HFFc6 (cell line): ENCODE measurements around the gene ACP3. TPM values are rescaled to one million over a fixed set of nuclear protein-coding genes. Genes with fewer than 3 reads are reported as not detected.

Experiments
- DNase-seq: peaks from one replicate; pipeline ENCODE4 v3.0.0-alpha.2; 2018
- H3K27ac Mint-ChIP-seq: 2 replicates; pipeline ENCODE4 v1.8.0; 2020; ENCODE audit warnings: mild to moderate bottlenecking, mixed read lengths
- H3K27me3 Mint-ChIP-seq: 2 replicates; pipeline ENCODE4 v1.8.0; 2021; ENCODE audit warnings: mild to moderate bottlenecking, moderate library complexity, mixed read lengths; ENCODE audit not compliant: insufficient read depth
- H3K36me3 Mint-ChIP-seq: 2 replicates; pipeline ENCODE4 v1.8.0; 2021; ENCODE audit warnings: low read depth, mixed read lengths
- H3K4me1 Mint-ChIP-seq: 2 replicates; pipeline ENCODE4 v1.8.0; 2020; ENCODE audit warnings: low read depth, mixed read lengths
- H3K4me3 Mint-ChIP-seq: 2 replicates; pipeline ENCODE4 v1.8.0; 2020; ENCODE audit warnings: mild to moderate bottlenecking, moderate library complexity, mixed read lengths
- H3K9me3 Mint-ChIP-seq: 2 replicates; pipeline ENCODE4 v1.8.0; 2020; ENCODE audit warnings: mild to moderate bottlenecking, mixed read lengths
- CTCF ChIP-seq: fragments of 200-600 bp; sonication (generic); IDR thresholded peaks from 2 replicates; pipeline ENCODE4 v1.5.0; 2021; ENCODE audit warnings: antibody characterized with exemption, mild to moderate bottlenecking
- total RNA-seq, 6 experiments: library from RNA; stranded (reverse); fragmentation: NEBNext Ultra II Directional; extraction: Animal tissue kit (Norgen Biotek cat#: 25700); gene quantifications; 2 replicates in 1 of 6; 3 replicates in 5 of 6; pipeline ENCODE4 v1.2.3, GENCODE V29; 2021

ACP3 gene
- total RNA-seq, 6 experiments from 2014 or later: not detected

- H3K27ac Mint-ChIP-seq: no peak overlapping the region
- H3K9me3 Mint-ChIP-seq: peaks cover 5% of the 10 kb centered on the region
- no peak for TF ChIP-seq CTCF
- DNase-seq: no peak
- no peaks in the 10 kb centered on the region; the same call in 1 of the 2 replicates for H3K4me1 Mint-ChIP-seq
- no peaks in the 10 kb centered on the region for H3K36me3 Mint-ChIP-seq
- no peak overlapping the region for H3K4me3 Mint-ChIP-seq
- H3K27me3 Mint-ChIP-seq: peaks cover 6% of the 10 kb centered on the region
Observed at GRCh38 chr3:132283440-132283839, 33.8 kb upstream of the ACP3 start.

- no peak overlapping the region for H3K4me3 Mint-ChIP-seq
- no peak for TF ChIP-seq CTCF
- H3K9me3 Mint-ChIP-seq: peaks cover 5% of the 10 kb centered on the region
- H3K27ac Mint-ChIP-seq: no peak overlapping the region
- no peaks in the 10 kb centered on the region; the same call in 1 of the 2 replicates for H3K4me1 Mint-ChIP-seq
- peaks cover 6% of the 10 kb centered on the region for H3K27me3 Mint-ChIP-seq
- no peak for DNase-seq
- H3K36me3 Mint-ChIP-seq: no peaks in the 10 kb centered on the region
Observed at GRCh38 chr3:132283916-132284405, 33.2 kb upstream of the ACP3 start.

- peaks cover 6% of the 10 kb centered on the region for H3K27me3 Mint-ChIP-seq
- no peak for DNase-seq
- TF ChIP-seq CTCF: no peak
- H3K4me3 Mint-ChIP-seq: no peak overlapping the region
- no peaks in the 10 kb centered on the region for H3K36me3 Mint-ChIP-seq
- peaks cover 5% of the 10 kb centered on the region for H3K9me3 Mint-ChIP-seq
- H3K4me1 Mint-ChIP-seq: no peaks in the 10 kb centered on the region; the same call in 1 of the 2 replicates
- no peak overlapping the region for H3K27ac Mint-ChIP-seq
Observed at GRCh38 chr3:132284781-132285619, 32.2 kb upstream of the ACP3 start.

- H3K4me3 Mint-ChIP-seq: no peak overlapping the region
- no peak for TF ChIP-seq CTCF
- no peak for DNase-seq
- no peaks in the 10 kb centered on the region for H3K36me3 Mint-ChIP-seq
- H3K4me1 Mint-ChIP-seq: no peaks in the 10 kb centered on the region; the same call in 1 of the 2 replicates
- peaks cover 5% of the 10 kb centered on the region for H3K9me3 Mint-ChIP-seq
- no peak overlapping the region for H3K27ac Mint-ChIP-seq
- H3K27me3 Mint-ChIP-seq: peaks cover 6% of the 10 kb centered on the region
Observed at GRCh38 chr3:132285620-132285945, 31.6 kb upstream of the ACP3 start.

- Mint-ChIP-seq H3K36me3 (no peaks in the 10 kb centered on the region), H3K9me3 (peaks cover 5% of the 10 kb centered on the region), H3K27me3 (peaks cover 6% of the 10 kb centered on the region), H3K4me3 (no peak overlapping the region), H3K4me1 (peaks cover 4% of the 10 kb centered on the region; the same call in 1 of the 2 replicates), H3K27ac (no peak overlapping the region)
- DNase-seq: no peak
- no peak for TF ChIP-seq CTCF
Observed at GRCh38 chr3:132286035-132286434, 31.2 kb upstream of the ACP3 start.
